Endothelial cell of umbilical vein (primary cell): Measurements from ENCODE around the gene ABHD13. TPM values are rescaled to one million over a fixed set of nuclear protein-coding genes. Genes with fewer than 3 reads are reported as not detected.

Source experiments
- BruUV-seq: library from RNA; stranded (reverse); fragments of 400-500 nt; replicated peaks from 2 replicates; lab custom pipeline; 2021; lab: Mats Ljungman, UMichigan
- CTCF ChIA-PET: fragments of 300-600, 350-600 bp; sonication (Branson Sonifier 250); formaldehyde crosslinking; loops from one replicate; lab custom pipeline; 2021; ENCODE audit warnings: antibody characterized with exemption, inconsistent platforms; lab: Charles Lee
- POLR2A ChIA-PET: fragments of 300-600, 350-600 bp; sonication (Branson Sonifier 250); formaldehyde crosslinking; loops from one replicate; lab custom pipeline; 2021; ENCODE audit warnings: antibody characterized with exemption, inconsistent platforms; lab: Charles Lee
- DNase-seq: peaks from one replicate; pipeline ENCODE4 v3.0.0-alpha.2; 2011; ENCODE audit warnings: low read depth, low spot score
- FAIRE-seq: peaks from 2 replicates; lab custom pipeline; 2011; peaks lifted over from hg19 to GRCh38; lab: Jason Lieb, UNC
- H2AFZ ChIP-seq: 2 replicates; pipeline ENCODE4 v1.6.0; 2012; ENCODE audit warnings: low read depth, low read length, control low read depth, inconsistent platforms
- H3K27ac ChIP-seq: 2 replicates; pipeline ENCODE4 v1.5.1; 2011; ENCODE audit warnings: low read depth, mild to moderate bottlenecking, control low read depth, low read length, moderate library complexity; ENCODE audit not compliant: insufficient read depth
- H3K27me3 ChIP-seq, 2 experiments: 2 replicates each; pipeline versions ENCODE4 v1.6.0 to v1.6.1; 2011; ENCODE audit warnings: low read length in 2 of 2, mixed read lengths in 1 of 2; ENCODE audit not compliant: control insufficient read depth in 2 of 2, insufficient read depth in 2 of 2
- H3K36me3 ChIP-seq, 2 experiments: 2 replicates in 1 of 2; 3 replicates in 1 of 2; pipeline ENCODE4 v1.5.1; 2011; ENCODE audit warnings: low read length in 2 of 2, mild to moderate bottlenecking in 1 of 2, moderate library complexity in 1 of 2; ENCODE audit not compliant: control insufficient read depth in 2 of 2, insufficient read depth in 2 of 2; ENCODE audit errors: extremely low read depth in 1 of 2
- H3K4me1 ChIP-seq: 3 replicates; pipeline ENCODE4 v1.5.1; 2011; ENCODE audit warnings: mild to moderate bottlenecking, low read length; ENCODE audit not compliant: control insufficient read depth, insufficient read depth; ENCODE audit errors: extremely low read depth
- H3K4me2 ChIP-seq: 2 replicates; pipeline ENCODE4 v1.6.1; 2011; ENCODE audit warnings: low read length, control low read depth, mixed read lengths; ENCODE audit not compliant: insufficient read depth
- H3K4me3 ChIP-seq, 3 experiments: fragments of 200-600 bp in 1 of 3; sonication (generic), shearing (Covaris generic) in 1 of 3; replicated peaks in 1 of 3; 2 replicates each; pipeline ENCODE4 v1.5.1; 2011 to 2016; ENCODE audit warnings: control low read depth in 3 of 3, low read length in 3 of 3, mild to moderate bottlenecking in 2 of 3, inconsistent platforms in 1 of 3, low read depth in 1 of 3, moderate library complexity in 1 of 3; ENCODE audit not compliant: insufficient read depth in 1 of 3
- H3K79me2 ChIP-seq: 2 replicates; pipeline ENCODE4 v1.6.0; 2012; ENCODE audit warnings: low read length, inconsistent platforms; ENCODE audit not compliant: control insufficient read depth, insufficient read depth
- H3K9ac ChIP-seq: replicated peaks from 2 replicates; pipeline ENCODE3; 2011; ENCODE audit warnings: low read length, control low read depth; ENCODE audit not compliant: insufficient read depth; ENCODE audit errors: extremely low read depth
- H3K9me1 ChIP-seq: replicated peaks from 3 replicates; pipeline ENCODE4 v1.6.0; 2011; ENCODE audit warnings: mild to moderate bottlenecking, low read length; ENCODE audit not compliant: control insufficient read depth, insufficient read depth; ENCODE audit errors: extremely low read depth
- H3K9me3 ChIP-seq: replicated peaks from 2 replicates; pipeline ENCODE4 v1.5.1; 2012; ENCODE audit warnings: low read length, inconsistent platforms; ENCODE audit not compliant: control insufficient read depth, insufficient read depth
- H4K20me1 ChIP-seq: replicated peaks from 2 replicates; pipeline ENCODE3; 2011; ENCODE audit warnings: mild to moderate bottlenecking, low read length; ENCODE audit not compliant: control insufficient read depth, insufficient read depth; ENCODE audit errors: extremely low read depth
- EZH2 ChIP-seq: IDR thresholded peaks from 2 replicates; pipeline ENCODE4 v1.6.1; 2012; ENCODE audit warnings: borderline replicate concordance, low read depth, mild to moderate bottlenecking, moderate library complexity, low read length, inconsistent platforms; ENCODE audit not compliant: severe bottlenecking
- FOS ChIP-seq: IDR thresholded peaks from 2 replicates; pipeline ENCODE4 v1.6.1; 2011; ENCODE audit warnings: mild to moderate bottlenecking, low read length, moderate library complexity, borderline replicate concordance; ENCODE audit not compliant: insufficient read depth
- JUN ChIP-seq: IDR thresholded peaks from 2 replicates; pipeline ENCODE4 v1.6.1; 2011; ENCODE audit warnings: borderline replicate concordance, low read depth; ENCODE audit not compliant: insufficient read length, insufficient read depth
- POLR2A ChIP-seq: IDR thresholded peaks from 2 replicates; pipeline ENCODE4 v1.6.1; 2012; ENCODE audit warnings: low read depth, mild to moderate bottlenecking, control low read depth, low read length
- POLR2AphosphoS5 ChIP-seq: IDR thresholded peaks from 2 replicates; pipeline ENCODE4 v1.6.1; 2012; ENCODE audit warnings: low read depth, mild to moderate bottlenecking, control low read depth, low read length, moderate library complexity; ENCODE audit not compliant: insufficient read depth
- dilution Hi-C: fragments of 300-500 bp; cut with MboI; formaldehyde crosslinking; loops from one replicate; pipeline ENCODE4 v1.15.0; 2019; ENCODE audit warnings: low sequenced_read_pairs; ENCODE audit not compliant: extremely low pct_ligation_motif_present
- intact Hi-C: fragments of 100-400 bp; cut with micrococcal nuclease; formaldehyde crosslinking; loops from one replicate; pipeline ENCODE4 v1.10.0; 2022
- polyA plus RNA-seq, 4 experiments: library from polyadenylated mRNA; depleted of rRNA in 3 of 4; stranded (reverse) in 3 of 4; unstranded in 1 of 4; fragments of >200 nt; gene quantifications; 2 replicates each; pipeline versions ENCODE4 v1.2.1 to v1.2.3, GENCODE V29; 2011 to 2012; ENCODE audit warnings: missing spikeins in 1 of 4
- total RNA-seq: library from RNA; stranded (reverse); gene quantifications from 2 replicates; pipeline ENCODE4 v1.2.3, GENCODE V29; 2021
- TF ChIP-seq, protein P1 (sequence below): IDR thresholded peaks from 2 replicates; pipeline ENCODE4 v1.6.1; 2011; ENCODE audit not compliant: insufficient read depth, insufficient read length
- TF ChIP-seq, protein P2 (sequence below), 2 donors: IDR thresholded peaks; 1 replicate in 1 of 2; 2 replicates in 1 of 2; pipeline ENCODE4 v1.5.1; 2011; ENCODE audit warnings: low read length in 2 of 2, mild to moderate bottlenecking in 2 of 2, moderate library complexity in 2 of 2, control low read depth in 1 of 2, inconsistent platforms in 1 of 2, low read depth in 1 of 2; ENCODE audit not compliant: insufficient read depth in 1 of 2; ENCODE audit errors: extremely low read depth in 1 of 2

ABHD13 gene
- total and polyA plus RNA-seq, 2 donors (not counting 3 experiments of a cell fraction or from before 2014, with no cell fraction given), result 3.9 to 7.2 TPM

DNA sequence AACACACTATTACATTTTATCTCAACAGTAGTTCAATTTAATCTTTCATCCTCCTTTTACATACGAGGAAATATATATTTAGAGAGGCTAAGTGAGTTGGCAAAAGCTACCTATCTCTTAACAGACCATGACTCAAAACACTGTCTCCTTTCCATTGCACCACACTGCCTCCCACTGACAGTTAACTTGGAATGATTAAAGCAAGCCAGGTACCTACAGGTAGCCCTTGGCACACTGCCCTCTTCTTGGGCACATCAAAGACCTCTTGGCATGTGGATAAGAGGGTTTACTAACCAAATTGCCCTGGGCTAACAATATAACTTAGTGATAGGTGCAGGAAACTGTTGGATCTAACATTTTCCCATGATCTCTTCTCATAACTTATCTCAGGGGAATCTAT is 1.8 kb downstream of the ABHD13 start:
- H3K79me2 ChIP-seq, result peaks cover 60% of the 10 kb centered on the region
- H3K4me3 ChIP-seq, result no peak overlapping the region
- no peaks in the 10 kb centered on the region for H3K27me3 ChIP-seq
- BruUV-seq, result no TSS peak
- no peak for FAIRE-seq
- dilution Hi-C loops, result no loop called here
- no peak for TF ChIP-seq FOS
- intact Hi-C loops, result no loop called here
- POLR2A ChIA-PET, result no interaction called here
- H3K9me3 ChIP-seq, result no peaks in the 10 kb centered on the region
- peaks cover 13% of the 10 kb centered on the region for H3K4me1 ChIP-seq
- peaks cover 4% of the 10 kb centered on the region for H4K20me1 ChIP-seq
- no peak overlapping the region for H3K27ac ChIP-seq
- no peaks in the 10 kb centered on the region for H3K9me1 ChIP-seq
- CTCF ChIA-PET, result no interaction called here
- no peak overlapping the region for H2AFZ ChIP-seq
- H3K4me2 ChIP-seq, result peak overlapping the region; percentile 92
- no peak overlapping the region for H3K9ac ChIP-seq
- H3K36me3 ChIP-seq, result no peaks in the 10 kb centered on the region
- no peak for DNase-seq

DNA sequence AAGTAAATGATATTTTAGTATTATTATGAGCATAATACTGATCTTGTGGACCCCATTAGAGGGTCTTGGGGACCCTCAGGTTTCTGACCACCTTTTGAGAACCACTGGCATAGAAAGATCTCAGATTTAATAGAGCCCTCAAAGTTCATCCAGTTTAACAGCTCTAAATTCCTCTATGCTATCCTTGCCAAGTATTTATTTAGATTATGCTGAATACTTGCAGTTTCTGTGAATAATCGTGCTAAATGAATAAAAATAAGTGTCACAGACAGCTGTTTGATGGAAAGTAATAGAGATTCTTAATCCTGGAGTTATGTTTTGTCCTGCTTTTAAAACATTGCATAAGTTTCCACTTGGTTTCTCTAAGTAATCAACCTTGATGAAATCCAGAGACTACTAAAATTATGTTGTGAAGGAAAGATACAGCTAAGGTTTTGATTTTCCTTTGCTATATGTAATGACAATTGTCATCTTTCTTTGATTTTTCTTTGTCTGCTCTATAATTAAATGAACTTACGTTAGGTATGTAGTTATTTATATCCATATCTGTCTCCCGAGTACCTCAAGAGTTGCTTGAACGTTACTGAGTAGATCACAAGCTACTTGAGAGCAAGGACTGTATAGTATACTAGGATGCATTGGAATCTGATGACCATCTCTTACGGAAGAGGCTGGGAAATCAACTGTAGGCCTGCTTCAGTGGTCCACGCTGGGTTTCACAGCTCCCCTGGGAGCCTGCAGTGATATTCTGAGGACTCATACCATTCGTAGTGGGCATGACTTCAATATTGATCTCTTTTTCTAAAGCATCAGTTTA is 5.7 kb downstream of the ABHD13 start:
- peaks cover 7% of the 10 kb centered on the region for H4K20me1 ChIP-seq
- H3K9me3 ChIP-seq, result no peaks in the 10 kb centered on the region
- no peak overlapping the region for H2AFZ ChIP-seq
- no TSS peak for BruUV-seq
- ChIA-PET CTCF (interaction anchor here (0.7 to 1.0 kb wide), 4 partner anchors 11 to 691 kb away, joined by 3 to 4 read pairs (median 3); no protein-coding TSS in a partner anchor), POLR2A (no interaction called here)
- H3K27me3 ChIP-seq, result no peaks in the 10 kb centered on the region
- H3K4me2 ChIP-seq, result no peak overlapping the region
- DNase-seq (no peak), FAIRE-seq (no peak)
- H3K4me3 ChIP-seq, result no peak overlapping the region
- no peak overlapping the region for H3K9ac ChIP-seq
- dilution Hi-C loops (no loop called here), intact Hi-C loops (no loop called here)
- H3K4me1 ChIP-seq, result peaks cover 7% of the 10 kb centered on the region
- H3K36me3 ChIP-seq, result no peaks in the 10 kb centered on the region
- no peaks in the 10 kb centered on the region for H3K9me1 ChIP-seq
- H3K27ac ChIP-seq, result no peak overlapping the region
- TF ChIP-seq, protein P1, sequence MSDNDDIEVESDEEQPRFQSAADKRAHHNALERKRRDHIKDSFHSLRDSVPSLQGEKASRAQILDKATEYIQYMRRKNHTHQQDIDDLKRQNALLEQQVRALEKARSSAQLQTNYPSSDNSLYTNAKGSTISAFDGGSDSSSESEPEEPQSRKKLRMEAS, result no peak
- TF ChIP-seq POLR2A (no peak), POLR2AphosphoS5 (no peak), JUN (no peak), FOS (no peak), EZH2 (no peak)
- TF ChIP-seq, protein P2, sequence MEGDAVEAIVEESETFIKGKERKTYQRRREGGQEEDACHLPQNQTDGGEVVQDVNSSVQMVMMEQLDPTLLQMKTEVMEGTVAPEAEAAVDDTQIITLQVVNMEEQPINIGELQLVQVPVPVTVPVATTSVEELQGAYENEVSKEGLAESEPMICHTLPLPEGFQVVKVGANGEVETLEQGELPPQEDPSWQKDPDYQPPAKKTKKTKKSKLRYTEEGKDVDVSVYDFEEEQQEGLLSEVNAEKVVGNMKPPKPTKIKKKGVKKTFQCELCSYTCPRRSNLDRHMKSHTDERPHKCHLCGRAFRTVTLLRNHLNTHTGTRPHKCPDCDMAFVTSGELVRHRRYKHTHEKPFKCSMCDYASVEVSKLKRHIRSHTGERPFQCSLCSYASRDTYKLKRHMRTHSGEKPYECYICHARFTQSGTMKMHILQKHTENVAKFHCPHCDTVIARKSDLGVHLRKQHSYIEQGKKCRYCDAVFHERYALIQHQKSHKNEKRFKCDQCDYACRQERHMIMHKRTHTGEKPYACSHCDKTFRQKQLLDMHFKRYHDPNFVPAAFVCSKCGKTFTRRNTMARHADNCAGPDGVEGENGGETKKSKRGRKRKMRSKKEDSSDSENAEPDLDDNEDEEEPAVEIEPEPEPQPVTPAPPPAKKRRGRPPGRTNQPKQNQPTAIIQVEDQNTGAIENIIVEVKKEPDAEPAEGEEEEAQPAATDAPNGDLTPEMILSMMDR (IDR thresholded peaks at IDR 0.05; ENCODE audit: extremely low read depth in 1 of 2, insufficient read depth in 1 of 2, low read depth in 1 of 2, low read length in 2 of 2), result no peak
- peaks cover 67% of the 10 kb centered on the region for H3K79me2 ChIP-seq
